Mesothelial cell of epicardium (in vitro differentiated cells): ENCODE results near the gene BTBD1. TPM values are rescaled to one million over a fixed set of nuclear protein-coding genes. Genes with fewer than 3 reads are reported as not detected.

Experiments
- DNase-seq, 2 experiments: peaks; one replicate each; pipeline ENCODE4 v3.0.0; 2021; ENCODE audit warnings: low spot score in 2 of 2; ENCODE audit not compliant: unreplicated experiment in 2 of 2
- H3K27ac Mint-ChIP-seq: 2 replicates; pipeline ENCODE4 v1.8.0; 2021; ENCODE audit warnings: mixed read lengths
- H3K27me3 Mint-ChIP-seq: 2 replicates; pipeline ENCODE4 v1.8.0; 2021; ENCODE audit warnings: low read depth, mixed read lengths
- H3K36me3 Mint-ChIP-seq: 2 replicates; pipeline ENCODE4 v1.8.0; 2021; ENCODE audit warnings: mixed read lengths
- H3K4me1 Mint-ChIP-seq: 2 replicates; pipeline ENCODE4 v1.8.0; 2021; ENCODE audit warnings: mixed read lengths
- H3K4me3 Mint-ChIP-seq: 2 replicates; pipeline ENCODE4 v1.8.0; 2021; ENCODE audit warnings: mild to moderate bottlenecking, moderate library complexity, mixed read lengths
- H3K9me3 Mint-ChIP-seq: 2 replicates; pipeline ENCODE4 v1.8.0; 2021; ENCODE audit warnings: mixed read lengths
- total RNA-seq: library from RNA; stranded (reverse); gene quantifications from 3 replicates; pipeline ENCODE4 v1.2.1, GENCODE V29; 2021
- TF ChIP-seq, protein P1 (sequence below): fragments of 200-600 bp; sonication (generic); IDR thresholded peaks from one replicate; pipeline ENCODE4 v1.5.0; 2021; ENCODE audit warnings: antibody characterized with exemption; ENCODE audit not compliant: unreplicated experiment

BTBD1 gene
- total RNA-seq, 1 donor from 2014 or later, result 33.4 TPM

DNA sequence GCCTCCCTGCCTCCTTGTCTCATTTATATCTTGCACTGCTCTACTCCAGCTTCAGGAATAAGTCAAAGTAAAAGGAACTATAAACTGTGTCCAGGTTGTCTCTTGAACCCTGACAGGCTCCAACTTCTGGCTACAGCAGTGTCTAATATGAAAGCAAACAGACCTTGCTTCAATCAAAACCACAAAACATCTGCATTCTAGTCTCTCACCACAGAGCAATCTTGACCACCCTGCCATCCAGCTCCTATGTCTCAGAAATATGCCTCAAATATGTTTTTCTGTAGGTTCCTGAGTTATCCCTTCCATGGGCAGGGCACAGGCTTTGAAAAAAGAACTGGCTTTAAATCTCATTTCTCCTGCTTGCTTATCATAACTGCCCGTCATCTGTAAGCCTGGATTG is 94.1 kb downstream of the BTBD1 start:
- Mint-ChIP-seq H3K27me3 (no peaks in the 10 kb centered on the region), H3K4me3 (no peak overlapping the region), H3K4me1 (peaks cover 3% of the 10 kb centered on the region), H3K9me3 (no peaks in the 10 kb centered on the region), H3K27ac (no peak overlapping the region), H3K36me3 (no peaks in the 10 kb centered on the region)
- TF ChIP-seq, protein P1, sequence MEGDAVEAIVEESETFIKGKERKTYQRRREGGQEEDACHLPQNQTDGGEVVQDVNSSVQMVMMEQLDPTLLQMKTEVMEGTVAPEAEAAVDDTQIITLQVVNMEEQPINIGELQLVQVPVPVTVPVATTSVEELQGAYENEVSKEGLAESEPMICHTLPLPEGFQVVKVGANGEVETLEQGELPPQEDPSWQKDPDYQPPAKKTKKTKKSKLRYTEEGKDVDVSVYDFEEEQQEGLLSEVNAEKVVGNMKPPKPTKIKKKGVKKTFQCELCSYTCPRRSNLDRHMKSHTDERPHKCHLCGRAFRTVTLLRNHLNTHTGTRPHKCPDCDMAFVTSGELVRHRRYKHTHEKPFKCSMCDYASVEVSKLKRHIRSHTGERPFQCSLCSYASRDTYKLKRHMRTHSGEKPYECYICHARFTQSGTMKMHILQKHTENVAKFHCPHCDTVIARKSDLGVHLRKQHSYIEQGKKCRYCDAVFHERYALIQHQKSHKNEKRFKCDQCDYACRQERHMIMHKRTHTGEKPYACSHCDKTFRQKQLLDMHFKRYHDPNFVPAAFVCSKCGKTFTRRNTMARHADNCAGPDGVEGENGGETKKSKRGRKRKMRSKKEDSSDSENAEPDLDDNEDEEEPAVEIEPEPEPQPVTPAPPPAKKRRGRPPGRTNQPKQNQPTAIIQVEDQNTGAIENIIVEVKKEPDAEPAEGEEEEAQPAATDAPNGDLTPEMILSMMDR, result no peak
- DNase-seq, result no peak

DNA sequence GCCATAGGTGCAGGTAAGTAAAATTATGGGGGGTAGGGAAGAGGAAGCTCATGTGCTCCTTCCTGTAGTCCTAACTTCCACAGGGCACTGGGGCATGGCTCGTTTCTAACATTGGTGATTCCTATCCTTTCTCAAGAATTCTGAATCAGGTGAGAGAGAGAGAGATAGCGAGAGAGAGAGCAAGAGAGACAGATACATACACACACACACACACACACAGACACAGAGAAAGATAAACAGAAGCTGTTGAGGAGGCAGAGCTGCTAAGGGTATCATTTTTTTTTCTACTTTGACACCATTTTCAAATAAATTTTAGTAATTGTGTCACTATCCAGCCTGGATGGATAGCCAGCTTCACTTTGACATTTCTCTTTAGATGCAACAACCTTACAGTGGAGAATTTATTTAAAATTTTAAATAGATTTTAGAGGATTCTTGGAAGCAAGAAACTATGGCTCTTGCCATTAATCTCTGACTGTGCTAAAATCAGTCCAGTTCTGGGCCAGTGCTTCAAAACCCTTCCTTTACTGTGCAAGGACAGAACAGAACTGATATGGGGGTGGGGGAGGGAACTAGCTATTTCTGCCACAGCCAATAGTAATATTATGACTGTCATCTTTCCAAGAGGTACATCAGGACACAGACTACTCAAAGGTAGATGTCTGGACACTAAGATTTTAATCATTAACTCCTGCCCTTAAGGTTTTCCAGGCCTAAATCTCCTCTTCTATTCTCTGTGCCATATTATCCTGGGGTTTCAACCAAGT is 95.7 kb downstream of the BTBD1 start:
- H3K27me3 Mint-ChIP-seq, result no peaks in the 10 kb centered on the region
- H3K9me3 Mint-ChIP-seq, result no peaks in the 10 kb centered on the region
- H3K4me3 Mint-ChIP-seq, result no peak overlapping the region
- no peak overlapping the region for H3K27ac Mint-ChIP-seq
- DNase-seq, result no peak
- peaks cover 3% of the 10 kb centered on the region for H3K4me1 Mint-ChIP-seq
- H3K36me3 Mint-ChIP-seq, result no peaks in the 10 kb centered on the region
- TF ChIP-seq, protein P1, result no peak

DNA sequence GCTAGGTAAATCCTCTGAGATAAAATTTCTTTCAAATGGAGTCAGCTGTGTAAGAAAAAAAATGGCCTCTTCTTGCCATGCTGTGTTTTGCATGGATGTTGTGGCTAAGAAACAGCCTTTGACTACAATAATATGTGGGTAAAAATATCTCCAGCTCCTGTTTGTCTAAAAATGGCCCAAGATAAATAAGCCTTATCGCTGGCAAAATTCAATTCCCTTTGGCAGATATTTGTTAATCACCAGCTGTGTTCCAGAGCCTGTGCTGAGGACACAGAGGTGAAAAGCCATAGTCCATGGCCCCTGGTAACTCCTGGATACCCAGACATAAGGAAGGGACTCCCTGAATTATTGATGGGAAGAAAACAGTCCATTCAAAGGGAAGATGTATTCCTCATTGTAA is 96.4 kb downstream of the BTBD1 start:
- Mint-ChIP-seq H3K4me1 (peaks cover 3% of the 10 kb centered on the region), H3K9me3 (no peaks in the 10 kb centered on the region), H3K36me3 (no peaks in the 10 kb centered on the region), H3K4me3 (no peak overlapping the region), H3K27me3 (no peaks in the 10 kb centered on the region), H3K27ac (no peak overlapping the region)
- TF ChIP-seq, protein P1, result no peak
- no peak for DNase-seq

DNA sequence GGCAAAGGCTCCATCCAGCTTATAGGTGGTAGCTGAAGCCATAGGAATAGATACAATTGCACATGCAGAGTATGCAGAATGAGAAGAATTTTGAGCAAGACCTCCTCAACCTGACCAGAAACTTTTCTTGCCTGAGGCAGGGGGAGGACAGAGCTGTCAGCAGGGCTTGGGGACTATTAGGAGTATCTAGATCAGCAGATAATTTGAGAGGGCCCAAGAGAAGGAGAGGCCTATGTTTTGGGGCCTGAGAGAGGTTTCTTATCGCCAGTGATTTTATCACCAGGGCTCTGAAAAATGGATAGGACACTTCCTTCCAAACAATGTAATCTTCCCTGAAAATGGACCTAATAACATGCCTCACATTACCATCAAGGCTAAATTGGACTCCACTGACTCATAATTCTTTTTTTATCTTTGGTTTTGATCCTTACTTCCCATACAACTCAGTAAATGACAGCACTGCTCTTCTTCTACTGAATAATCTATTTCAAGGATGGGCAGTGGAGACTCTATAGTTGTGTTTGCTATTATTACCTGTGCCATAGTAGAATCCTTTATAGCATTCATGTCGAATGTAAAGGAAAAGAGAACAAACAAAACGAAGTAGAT is 96.9 kb downstream of the BTBD1 start:
- no peak overlapping the region for H3K4me3 Mint-ChIP-seq
- H3K27ac Mint-ChIP-seq, result no peak overlapping the region
- no peak for DNase-seq
- H3K4me1 Mint-ChIP-seq, result peaks cover 3% of the 10 kb centered on the region
- no peaks in the 10 kb centered on the region for H3K27me3 Mint-ChIP-seq
- TF ChIP-seq, protein P1, result no peak
- H3K9me3 Mint-ChIP-seq, result no peaks in the 10 kb centered on the region
- H3K36me3 Mint-ChIP-seq, result no peaks in the 10 kb centered on the region

DNA sequence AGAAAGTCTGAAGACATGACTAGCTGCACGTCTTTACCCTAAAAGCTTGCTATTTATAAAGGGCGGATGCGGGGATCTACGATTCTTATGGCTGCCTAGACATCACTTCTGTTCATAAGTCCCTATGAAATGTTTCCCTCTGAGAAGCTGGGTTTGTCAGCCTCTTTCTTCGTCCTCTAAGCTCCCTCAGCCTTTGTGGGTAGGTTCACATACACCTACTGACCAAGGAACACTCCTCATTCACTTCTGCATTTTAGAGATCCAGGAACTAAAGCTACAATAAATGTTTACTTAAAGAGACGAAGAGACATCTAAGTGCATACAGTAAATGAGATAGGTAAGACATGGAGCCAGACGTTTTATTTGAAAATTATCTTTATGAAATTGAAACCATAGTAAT is 97.7 kb downstream of the BTBD1 start:
- H3K4me3 Mint-ChIP-seq, result no peak overlapping the region
- H3K9me3 Mint-ChIP-seq, result no peaks in the 10 kb centered on the region
- H3K4me1 Mint-ChIP-seq, result peaks cover 3% of the 10 kb centered on the region
- H3K36me3 Mint-ChIP-seq, result no peaks in the 10 kb centered on the region
- H3K27me3 Mint-ChIP-seq, result no peaks in the 10 kb centered on the region
- no peak overlapping the region for H3K27ac Mint-ChIP-seq
- no peak for DNase-seq
- TF ChIP-seq, protein P1, result no peak
